ENCODE data around the gene PRPF6.

The PRPF6 gene

GRCh38 chr20:63961664-63962425, 19.1 kb upstream of the PRPF6 start:
- peaks cover 12% of the 10 kb centered on the region for H3K4me1 ChIP-seq (ENCODE audit: insufficient read depth, low read length, poor library complexity, severe bottlenecking)
- no peaks in the 10 kb centered on the region for H3F3A ChIP-seq (ENCODE audit: low read depth)
- no peak overlapping the region for H3K4me2 ChIP-seq (ENCODE audit: low read depth, low read length, poor library complexity, severe bottlenecking)
- no peaks in the 10 kb centered on the region for H3K9me2 ChIP-seq (replicated peaks; ENCODE audit: low read depth, low read length)
- H3K9ac ChIP-seq (ENCODE audit: low read depth, low read length, poor library complexity, severe bottlenecking), result no peak overlapping the region
- TF ChIP-seq EZH2phosphoT487 (IDR thresholded peaks at IDR 0.05; ENCODE audit: borderline replicate concordance) (no peak), CTCF (conservative IDR thresholded peaks at IDR 0.05; ENCODE audit: low read length) (no peak)
- H3K79me2 ChIP-seq (ENCODE audit: insufficient read depth, low read length), result no peaks in the 10 kb centered on the region
- no peak overlapping the region for H2AFZ ChIP-seq (ENCODE audit: low read length)
- no peak overlapping the region for H3K4me3 ChIP-seq (ENCODE audit: low read length, poor library complexity, severe bottlenecking)
- H3K36me3 ChIP-seq (ENCODE audit: insufficient read depth, low read length), result no peaks in the 10 kb centered on the region
- no peaks in the 10 kb centered on the region for H4K20me1 ChIP-seq (ENCODE audit: insufficient read depth, low read length, poor library complexity, severe bottlenecking)
- H3K9me3 ChIP-seq (ENCODE audit: insufficient read depth, low read depth, low read length), result no peaks in the 10 kb centered on the region
- no peaks in the 10 kb centered on the region for H3K27me3 ChIP-seq (ENCODE audit: insufficient read depth, low read length, poor library complexity, severe bottlenecking)

- H3K4me1 ChIP-seq (ENCODE audit: insufficient read depth, low read length, poor library complexity, severe bottlenecking), result peaks cover 5% of the 10 kb centered on the region
- H2AFZ ChIP-seq (ENCODE audit: low read length), result no peak overlapping the region
- no peak overlapping the region for H3K4me3 ChIP-seq (ENCODE audit: low read length, poor library complexity, severe bottlenecking)
- no peak overlapping the region for H3K4me2 ChIP-seq (ENCODE audit: low read depth, low read length, poor library complexity, severe bottlenecking)
- no peaks in the 10 kb centered on the region for H3K36me3 ChIP-seq (ENCODE audit: insufficient read depth, low read length)
- H3K27me3 ChIP-seq (ENCODE audit: insufficient read depth, low read length, poor library complexity, severe bottlenecking), result no peaks in the 10 kb centered on the region
- H3K9me2 ChIP-seq (replicated peaks; ENCODE audit: low read depth, low read length), result no peaks in the 10 kb centered on the region
- H3K79me2 ChIP-seq (ENCODE audit: insufficient read depth, low read length), result no peaks in the 10 kb centered on the region
- H3K9ac ChIP-seq (ENCODE audit: low read depth, low read length, poor library complexity, severe bottlenecking), result no peak overlapping the region
- H3F3A ChIP-seq (ENCODE audit: low read depth), result no peaks in the 10 kb centered on the region
- no peaks in the 10 kb centered on the region for H4K20me1 ChIP-seq (ENCODE audit: insufficient read depth, low read length, poor library complexity, severe bottlenecking)
- no peaks in the 10 kb centered on the region for H3K9me3 ChIP-seq (ENCODE audit: insufficient read depth, low read depth, low read length)
- TF ChIP-seq CTCF (conservative IDR thresholded peaks at IDR 0.05; ENCODE audit: low read length) (no peak), EZH2phosphoT487 (IDR thresholded peaks at IDR 0.05; ENCODE audit: borderline replicate concordance) (no peak)
Measured at GRCh38 chr20:63962426-63963347, 18.2 kb upstream of the PRPF6 start.

- H2AFZ ChIP-seq (ENCODE audit: low read length), result no peak overlapping the region
- H3K4me2 ChIP-seq (ENCODE audit: low read depth, low read length, poor library complexity, severe bottlenecking), result no peak overlapping the region
- no peaks in the 10 kb centered on the region for H3K36me3 ChIP-seq (ENCODE audit: insufficient read depth, low read length)
- H3K4me1 ChIP-seq (ENCODE audit: insufficient read depth, low read length, poor library complexity, severe bottlenecking), result peaks cover 7% of the 10 kb centered on the region
- TF ChIP-seq CTCF (conservative IDR thresholded peaks at IDR 0.05; ENCODE audit: low read length) (no peak), EZH2phosphoT487 (IDR thresholded peaks at IDR 0.05; ENCODE audit: borderline replicate concordance) (no peak)
- H3K9ac ChIP-seq (ENCODE audit: low read depth, low read length, poor library complexity, severe bottlenecking), result no peak overlapping the region
- peaks cover under 1% of the 10 kb centered on the region; the same call in 1 of the 2 replicates for H3K79me2 ChIP-seq (ENCODE audit: insufficient read depth, low read length)
- H3K9me2 ChIP-seq (replicated peaks; ENCODE audit: low read depth, low read length), result no peaks in the 10 kb centered on the region
- H3K27me3 ChIP-seq (ENCODE audit: insufficient read depth, low read length, poor library complexity, severe bottlenecking), result no peaks in the 10 kb centered on the region
- no peak overlapping the region for H3K4me3 ChIP-seq (ENCODE audit: low read length, poor library complexity, severe bottlenecking)
- H4K20me1 ChIP-seq (ENCODE audit: insufficient read depth, low read length, poor library complexity, severe bottlenecking), result no peaks in the 10 kb centered on the region
- no peaks in the 10 kb centered on the region for H3F3A ChIP-seq (ENCODE audit: low read depth)
- no peaks in the 10 kb centered on the region for H3K9me3 ChIP-seq (ENCODE audit: insufficient read depth, low read depth, low read length)
Measured at GRCh38 chr20:63963348-63963741, 17.6 kb upstream of the PRPF6 start.

Data from Loucy (cell line).